DND-41 (cell line): ENCODE results near the gene CERS6.

Experiments used
- ATAC-seq: fragments of 200-7000 bp; cut with Tn5 transposase; 3 replicates; pipeline ENCODE4 v1.9.1; 2021; ENCODE audit warnings: low read depth; ENCODE audit not compliant: insufficient read depth
- DNase-seq: peaks from one replicate; pipeline ENCODE4 v3.0.0-alpha.2; 2020
- H2AFZ ChIP-seq: 2 replicates; pipeline ENCODE4 v1.6.0; 2012; ENCODE audit warnings: low read depth, low read length
- H3K27ac ChIP-seq: 2 replicates; pipeline ENCODE4 v1.5.1; 2012; ENCODE audit warnings: low read length, inconsistent platforms
- H3K27me3 ChIP-seq: fragments of 200-600 bp; sonication (generic); 2 replicates; pipeline ENCODE4 v1.6.0; 2012; ENCODE audit warnings: low read length, mild to moderate bottlenecking, inconsistent platforms; ENCODE audit not compliant: insufficient read depth, poor library complexity
- H3K36me3 ChIP-seq: 2 replicates; pipeline ENCODE4 v1.5.1; 2012; ENCODE audit warnings: low read length, inconsistent platforms; ENCODE audit not compliant: insufficient read depth
- H3K4me1 ChIP-seq: 2 replicates; pipeline ENCODE4 v1.5.1; 2012; ENCODE audit warnings: mild to moderate bottlenecking, low read length; ENCODE audit not compliant: insufficient read depth
- H3K4me2 ChIP-seq: 2 replicates; pipeline ENCODE4 v1.6.0; 2012; ENCODE audit warnings: mild to moderate bottlenecking, moderate library complexity, low read length, inconsistent platforms; ENCODE audit not compliant: insufficient read depth
- H3K4me3 ChIP-seq, 2 experiments: fragments of 200-600 bp in 1 of 2; shearing (Covaris generic) in 1 of 2; 2 replicates each; pipeline ENCODE4 v1.5.1; 2012 to 2016; ENCODE audit warnings: inconsistent platforms in 2 of 2, low read length in 2 of 2, mild to moderate bottlenecking in 2 of 2, low read depth in 1 of 2, moderate library complexity in 1 of 2
- H3K79me2 ChIP-seq: 2 replicates; pipeline ENCODE4 v1.6.0; 2012; ENCODE audit warnings: low read length, inconsistent platforms; ENCODE audit not compliant: insufficient read depth
- H3K9ac ChIP-seq: 2 replicates; pipeline ENCODE4 v1.6.0; 2012; ENCODE audit warnings: low read depth, mild to moderate bottlenecking, inconsistent platforms, low read length, moderate library complexity
- H3K9me3 ChIP-seq: 2 replicates; pipeline ENCODE4 v1.5.1; 2012; ENCODE audit warnings: low read length, moderate library complexity, mild to moderate bottlenecking, inconsistent platforms; ENCODE audit not compliant: insufficient read depth, severe bottlenecking
- H4K20me1 ChIP-seq: 2 replicates; pipeline ENCODE4 v1.6.0; 2012; ENCODE audit warnings: low read length; ENCODE audit not compliant: insufficient read depth
- EZH2 ChIP-seq: IDR thresholded peaks from 3 replicates; pipeline ENCODE4 v1.6.1; 2012; ENCODE audit warnings: borderline replicate concordance, low read depth, mild to moderate bottlenecking, moderate library complexity, low read length, inconsistent platforms; ENCODE audit not compliant: severe bottlenecking
- TF ChIP-seq, protein P1 (sequence below): IDR thresholded peaks from 2 replicates; pipeline ENCODE4 v1.5.1; 2012; ENCODE audit warnings: borderline replicate concordance, low read length, moderate library complexity, mild to moderate bottlenecking; ENCODE audit not compliant: poor library complexity, severe bottlenecking; ENCODE audit errors: extremely low read depth

CERS6 gene

DNA sequence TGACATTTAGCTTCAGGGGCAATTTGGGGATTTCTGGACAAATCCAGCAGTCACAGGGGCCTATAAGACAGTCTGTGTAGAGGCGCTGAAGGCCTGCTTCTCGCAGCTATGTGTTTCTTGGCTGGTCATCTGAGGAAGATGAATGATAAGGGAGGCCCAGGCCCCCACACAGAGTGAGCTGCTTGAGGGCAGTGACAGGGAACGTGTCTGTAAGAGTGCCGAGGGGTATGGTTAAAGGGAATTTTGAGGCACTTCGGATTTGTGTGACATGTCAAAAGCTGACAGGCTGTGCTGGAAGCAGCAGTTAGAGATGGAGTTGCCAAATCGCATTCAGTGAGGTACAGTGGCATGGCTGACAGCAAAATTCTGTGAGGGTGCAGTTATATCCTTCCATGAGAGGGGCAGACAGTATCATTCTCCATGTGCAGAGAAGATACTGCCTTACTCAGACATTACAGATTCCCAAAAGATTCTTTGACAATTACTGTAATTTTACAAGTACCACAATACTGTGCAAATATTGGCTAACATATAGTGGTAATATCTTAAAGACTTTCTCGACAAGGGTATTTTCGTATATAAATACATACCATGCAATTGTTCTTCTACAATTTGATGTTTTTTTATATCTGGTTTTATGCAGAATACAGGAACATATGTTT is 74.0 kb downstream of the CERS6 start:
- Histone ChIP-seq H3K9ac (no peak overlapping the region), H3K36me3 (no peaks in the 10 kb centered on the region), H3K4me1 (no peaks in the 10 kb centered on the region), H3K9me3 (no peaks in the 10 kb centered on the region), H3K79me2 (peaks cover 24% of the 10 kb centered on the region), H3K27me3 (no peaks in the 10 kb centered on the region), H3K4me3 (no peak overlapping the region), H3K4me2 (no peak overlapping the region), H4K20me1 (peaks cover 3% of the 10 kb centered on the region), H2AFZ (no peak overlapping the region), H3K27ac (no peak overlapping the region)
- no peak for ATAC-seq
- TF ChIP-seq, protein P1, sequence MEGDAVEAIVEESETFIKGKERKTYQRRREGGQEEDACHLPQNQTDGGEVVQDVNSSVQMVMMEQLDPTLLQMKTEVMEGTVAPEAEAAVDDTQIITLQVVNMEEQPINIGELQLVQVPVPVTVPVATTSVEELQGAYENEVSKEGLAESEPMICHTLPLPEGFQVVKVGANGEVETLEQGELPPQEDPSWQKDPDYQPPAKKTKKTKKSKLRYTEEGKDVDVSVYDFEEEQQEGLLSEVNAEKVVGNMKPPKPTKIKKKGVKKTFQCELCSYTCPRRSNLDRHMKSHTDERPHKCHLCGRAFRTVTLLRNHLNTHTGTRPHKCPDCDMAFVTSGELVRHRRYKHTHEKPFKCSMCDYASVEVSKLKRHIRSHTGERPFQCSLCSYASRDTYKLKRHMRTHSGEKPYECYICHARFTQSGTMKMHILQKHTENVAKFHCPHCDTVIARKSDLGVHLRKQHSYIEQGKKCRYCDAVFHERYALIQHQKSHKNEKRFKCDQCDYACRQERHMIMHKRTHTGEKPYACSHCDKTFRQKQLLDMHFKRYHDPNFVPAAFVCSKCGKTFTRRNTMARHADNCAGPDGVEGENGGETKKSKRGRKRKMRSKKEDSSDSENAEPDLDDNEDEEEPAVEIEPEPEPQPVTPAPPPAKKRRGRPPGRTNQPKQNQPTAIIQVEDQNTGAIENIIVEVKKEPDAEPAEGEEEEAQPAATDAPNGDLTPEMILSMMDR: no peak
- TF ChIP-seq EZH2: no peak
- no peak for DNase-seq

GRCh38 chr2:168530982-168531622 is 75.0 kb downstream of the CERS6 start:
- peaks cover 24% of the 10 kb centered on the region for H3K79me2 ChIP-seq
- H3K4me2 ChIP-seq: no peak overlapping the region
- H4K20me1 ChIP-seq: peaks cover 7% of the 10 kb centered on the region
- TF ChIP-seq EZH2: no peak
- TF ChIP-seq, protein P1: no peak
- H3K36me3 ChIP-seq: no peaks in the 10 kb centered on the region
- H3K27me3 ChIP-seq: no peaks in the 10 kb centered on the region
- H3K4me3 ChIP-seq: no peak overlapping the region
- no peak for DNase-seq
- H3K27ac ChIP-seq: no peak overlapping the region
- no peak overlapping the region for H2AFZ ChIP-seq
- no peaks in the 10 kb centered on the region for H3K9me3 ChIP-seq
- no peak overlapping the region for H3K9ac ChIP-seq
- no peak for ATAC-seq
- no peaks in the 10 kb centered on the region for H3K4me1 ChIP-seq

DNA sequence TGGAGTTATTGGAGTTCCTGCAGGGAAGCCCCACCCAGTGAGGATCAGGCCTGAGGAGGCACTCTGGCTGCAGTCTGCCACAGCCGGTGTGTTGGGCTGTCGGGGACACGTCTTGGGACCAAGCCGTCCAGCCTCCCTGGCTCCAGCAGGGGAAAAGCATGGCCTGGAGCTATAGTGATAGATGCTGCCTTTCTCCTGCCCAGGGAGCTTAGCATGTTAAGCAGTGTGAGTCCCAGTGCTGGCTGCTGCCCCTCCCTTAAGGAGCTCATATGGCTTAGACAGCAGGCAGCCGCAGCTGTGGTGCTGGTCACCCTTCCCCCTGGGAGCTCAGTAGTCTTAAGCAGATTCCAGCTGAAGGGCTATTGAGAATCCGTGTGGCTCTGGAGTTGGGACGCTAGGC is 78.9 kb downstream of the CERS6 start:
- peaks cover 22% of the 10 kb centered on the region; the same call in 1 of the 2 replicates for H3K79me2 ChIP-seq
- H3K36me3 ChIP-seq: no peaks in the 10 kb centered on the region; the same call in 1 of the 2 replicates
- TF ChIP-seq, protein P1: no peak
- TF ChIP-seq EZH2: no peak
- H3K9ac ChIP-seq: no peak overlapping the region
- H3K27ac ChIP-seq: no peak overlapping the region
- H2AFZ ChIP-seq: no peak overlapping the region
- no peak for ATAC-seq
- H3K4me1 ChIP-seq: no peaks in the 10 kb centered on the region
- no peak overlapping the region for H3K4me2 ChIP-seq
- no peak for DNase-seq
- peaks cover 18% of the 10 kb centered on the region for H3K9me3 ChIP-seq
- no peak overlapping the region for H3K4me3 ChIP-seq
- H3K27me3 ChIP-seq: no peaks in the 10 kb centered on the region
- peaks cover 7% of the 10 kb centered on the region for H4K20me1 ChIP-seq
